Caco-2 (cell line): ENCODE data around the gene LYPD6. TPM values are rescaled to one million over a fixed set of nuclear protein-coding genes. Genes with fewer than 3 reads are reported as not detected.

Experiments used
- BruUV-seq: library from RNA; stranded (reverse); fragments of 400-500 nt; replicated peaks from 2 replicates; lab custom pipeline; 2021; lab: Mats Ljungman, UMichigan
- CTCF ChIA-PET: fragments of 300-600 bp; sonication (Branson Sonifier 250); formaldehyde crosslinking; loops from one replicate; lab custom pipeline; 2022; ENCODE audit warnings: antibody characterized with exemption; lab: Charles Lee
- POLR2A ChIA-PET: fragments of 300-600 bp; sonication (Branson Sonifier 250); formaldehyde crosslinking; loops from one replicate; lab custom pipeline; 2022; ENCODE audit warnings: antibody characterized with exemption; lab: Charles Lee
- DNase-seq, 2 experiments: peaks; one replicate each; pipeline versions ENCODE4 v3.0.0 to v3.0.0-alpha.2; 2020 to 2022
- H3K27me3 ChIP-seq: replicated peaks from 2 replicates; pipeline ENCODE4 v1.6.0; 2011; ENCODE audit warnings: low read length; ENCODE audit not compliant: control insufficient read depth, insufficient read depth
- H3K36me3 ChIP-seq: 2 replicates; pipeline ENCODE4 v1.5.1; 2011; ENCODE audit warnings: low read length; ENCODE audit not compliant: control insufficient read depth, insufficient read depth
- H3K4me1 ChIP-seq: fragments of 250-450 bp; sonication (Bioruptor Pico); 2 replicates; pipeline ENCODE4 v1.5.1; 2020; ENCODE audit warnings: mild to moderate bottlenecking
- H3K4me3 ChIP-seq: 2 replicates; pipeline ENCODE4 v1.5.1; 2011; ENCODE audit warnings: low read depth, mild to moderate bottlenecking, control low read depth, low read length
- H3K9me3 ChIP-seq: fragments of 250-450 bp; sonication (Bioruptor Pico); 2 replicates; pipeline ENCODE4 v1.5.1; 2020; ENCODE audit warnings: mild to moderate bottlenecking, moderate library complexity
- H3K27ac Mint-ChIP-seq: one replicate; pipeline ENCODE4 v1.8.0; 2022; ENCODE audit warnings: mixed read lengths; ENCODE audit not compliant: unreplicated experiment
- H3K27me3 Mint-ChIP-seq: one replicate; pipeline ENCODE4 v1.8.0; 2022; ENCODE audit warnings: mixed read lengths; ENCODE audit not compliant: insufficient read depth, unreplicated experiment
- H3K36me3 Mint-ChIP-seq: one replicate; pipeline ENCODE4 v1.8.0; 2022; ENCODE audit warnings: mild to moderate bottlenecking, mixed read lengths; ENCODE audit not compliant: insufficient read depth, unreplicated experiment
- H3K4me1 Mint-ChIP-seq: one replicate; pipeline ENCODE4 v1.8.0; 2022; ENCODE audit warnings: low read depth, mixed read lengths; ENCODE audit not compliant: unreplicated experiment
- H3K4me3 Mint-ChIP-seq: one replicate; pipeline ENCODE4 v1.8.0; 2022; ENCODE audit warnings: mild to moderate bottlenecking, moderate library complexity, mixed read lengths; ENCODE audit not compliant: unreplicated experiment
- H3K9me3 Mint-ChIP-seq: one replicate; pipeline ENCODE4 v1.8.0; 2022; ENCODE audit warnings: mixed read lengths; ENCODE audit not compliant: unreplicated experiment
- intact Hi-C: fragments of 100-400 bp; cut with micrococcal nuclease; formaldehyde crosslinking; loops from one replicate; pipeline ENCODE4 v1.10.0; 2022; ENCODE audit not compliant: unreplicated experiment
- total RNA-seq: library from RNA; stranded (reverse); gene quantifications from 2 replicates; pipeline ENCODE4 v1.2.3, GENCODE V29; 2022
- TF ChIP-seq, protein P1 (sequence below), 2 experiments: fragments of 200-600 bp in 1 of 2; IDR thresholded peaks; 1 replicate in 1 of 2; 2 replicates in 1 of 2; pipeline versions ENCODE4 v1.5.1 to v1.8.0; 2011 to 2022; ENCODE audit warnings: antibody characterized with exemption in 1 of 2, control low read depth in 1 of 2, inconsistent platforms in 1 of 2, low read depth in 1 of 2, low read length in 1 of 2, mild to moderate bottlenecking in 1 of 2, moderate library complexity in 1 of 2; ENCODE audit not compliant: insufficient read depth in 1 of 2, severe bottlenecking in 1 of 2, unreplicated experiment in 1 of 2

LYPD6 gene
- total RNA-seq, 1 experiment from 2014 or later = 9.0 TPM

GRCh38 chr2:149339324-149339723 lies 8.9 kb downstream of the LYPD6 start:
- Histone ChIP-seq H3K4me1 (peaks cover 7% of the 10 kb centered on the region), H3K9me3 (no peaks in the 10 kb centered on the region), H3K27me3 (no peaks in the 10 kb centered on the region), H3K36me3 (no peaks in the 10 kb centered on the region; the same call in 1 of the 2 replicates), H3K4me3 (no peak overlapping the region)
- POLR2A ChIA-PET = no interaction called here
- Mint-ChIP-seq H3K9me3 (no peaks in the 10 kb centered on the region), H3K4me1 (peaks cover 8% of the 10 kb centered on the region), H3K4me3 (no peak overlapping the region), H3K36me3 (no peaks in the 10 kb centered on the region), H3K27me3 (no peaks in the 10 kb centered on the region), H3K27ac (no peak overlapping the region)
- no peak for DNase-seq
- intact Hi-C loops = no loop called here
- TF ChIP-seq, protein P1, sequence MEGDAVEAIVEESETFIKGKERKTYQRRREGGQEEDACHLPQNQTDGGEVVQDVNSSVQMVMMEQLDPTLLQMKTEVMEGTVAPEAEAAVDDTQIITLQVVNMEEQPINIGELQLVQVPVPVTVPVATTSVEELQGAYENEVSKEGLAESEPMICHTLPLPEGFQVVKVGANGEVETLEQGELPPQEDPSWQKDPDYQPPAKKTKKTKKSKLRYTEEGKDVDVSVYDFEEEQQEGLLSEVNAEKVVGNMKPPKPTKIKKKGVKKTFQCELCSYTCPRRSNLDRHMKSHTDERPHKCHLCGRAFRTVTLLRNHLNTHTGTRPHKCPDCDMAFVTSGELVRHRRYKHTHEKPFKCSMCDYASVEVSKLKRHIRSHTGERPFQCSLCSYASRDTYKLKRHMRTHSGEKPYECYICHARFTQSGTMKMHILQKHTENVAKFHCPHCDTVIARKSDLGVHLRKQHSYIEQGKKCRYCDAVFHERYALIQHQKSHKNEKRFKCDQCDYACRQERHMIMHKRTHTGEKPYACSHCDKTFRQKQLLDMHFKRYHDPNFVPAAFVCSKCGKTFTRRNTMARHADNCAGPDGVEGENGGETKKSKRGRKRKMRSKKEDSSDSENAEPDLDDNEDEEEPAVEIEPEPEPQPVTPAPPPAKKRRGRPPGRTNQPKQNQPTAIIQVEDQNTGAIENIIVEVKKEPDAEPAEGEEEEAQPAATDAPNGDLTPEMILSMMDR (IDR thresholded peaks at IDR 0.05; ENCODE audit: insufficient read depth in 1 of 2, low read depth in 1 of 2, low read length in 1 of 2, severe bottlenecking in 1 of 2, unreplicated experiment in 1 of 2) = no peak
- BruUV-seq = no TSS peak
- CTCF ChIA-PET = no interaction called here

GRCh38 chr2:149342509-149342908 lies 12.1 kb downstream of the LYPD6 start:
- Mint-ChIP-seq H3K9me3 (no peaks in the 10 kb centered on the region), H3K27me3 (no peaks in the 10 kb centered on the region), H3K4me1 (peaks cover 7% of the 10 kb centered on the region), H3K36me3 (no peaks in the 10 kb centered on the region), H3K4me3 (no peak overlapping the region), H3K27ac (no peak overlapping the region)
- Histone ChIP-seq H3K4me3 (no peak overlapping the region), H3K27me3 (no peaks in the 10 kb centered on the region), H3K9me3 (no peaks in the 10 kb centered on the region), H3K4me1 (peaks cover 7% of the 10 kb centered on the region), H3K36me3 (no peaks in the 10 kb centered on the region)
- CTCF ChIA-PET = no interaction called here
- POLR2A ChIA-PET = no interaction called here
- no TSS peak for BruUV-seq
- TF ChIP-seq, protein P1 (IDR thresholded peaks at IDR 0.05; ENCODE audit: insufficient read depth in 1 of 2, low read depth in 1 of 2, low read length in 1 of 2, severe bottlenecking in 1 of 2, unreplicated experiment in 1 of 2) = no peak
- DNase-seq = no peak
- intact Hi-C loops = no loop called here

- H3K27me3 ChIP-seq = no peaks in the 10 kb centered on the region
- CTCF ChIA-PET = no interaction called here
- intact Hi-C loops = no loop called here
- TF ChIP-seq, protein P1 (IDR thresholded peaks at IDR 0.05; ENCODE audit: insufficient read depth in 1 of 2, low read depth in 1 of 2, low read length in 1 of 2, severe bottlenecking in 1 of 2, unreplicated experiment in 1 of 2) = no peak
- no peaks in the 10 kb centered on the region for H3K27me3 Mint-ChIP-seq
- no peak overlapping the region for H3K4me3 Mint-ChIP-seq
- H3K4me1 ChIP-seq = peaks cover under 1% of the 10 kb centered on the region
- POLR2A ChIA-PET = no interaction called here
- no TSS peak for BruUV-seq
- H3K4me3 ChIP-seq = no peak overlapping the region
- no peaks in the 10 kb centered on the region for H3K36me3 ChIP-seq
- no peak for DNase-seq
- H3K27ac Mint-ChIP-seq = no peak overlapping the region
- peaks cover 2% of the 10 kb centered on the region for H3K4me1 Mint-ChIP-seq
- no peaks in the 10 kb centered on the region for H3K36me3 Mint-ChIP-seq
- no peaks in the 10 kb centered on the region for H3K9me3 Mint-ChIP-seq
- no peaks in the 10 kb centered on the region for H3K9me3 ChIP-seq
Observed at GRCh38 chr2:149344105-149344504, 13.7 kb downstream of the LYPD6 start.
